HCT116 (cell line): Measurements from ENCODE around the gene WWOX. TPM values are rescaled to one million over a fixed set of nuclear protein-coding genes. Genes with fewer than 3 reads are reported as not detected.

Experiments
- ATAC-seq: fragments of 200-7000 bp; cut with Tn5 transposase; 2 replicates; pipeline ENCODE4 v1.9.1; 2020; ENCODE audit warnings: mild to moderate bottlenecking, moderate library complexity
- BruUV-seq: library from RNA; stranded (reverse); fragments of 400-500 nt; replicated peaks from 2 replicates; lab custom pipeline; 2021; lab: Mats Ljungman, UMichigan
- CTCF ChIA-PET: fragments of 300-600 bp; sonication (Branson Sonifier 250); formaldehyde crosslinking; loops from one replicate; lab custom pipeline; 2021; ENCODE audit warnings: antibody characterized with exemption; lab: Charles Lee
- POLR2A ChIA-PET: fragments of 300-600, 350-600 bp; sonication (Branson Sonifier 250); formaldehyde crosslinking; loops from one replicate; lab custom pipeline; 2021; ENCODE audit warnings: antibody characterized with exemption; lab: Charles Lee
- RAD21 ChIA-PET, 2 experiments: fragments of 300-600 bp; sonication (Branson Sonifier 250); formaldehyde crosslinking; loops; one replicate each; lab custom pipeline; 2023; ENCODE audit warnings: low total read pairs in 2 of 2; ENCODE audit not compliant: uncharacterized antibody in 2 of 2, unreplicated experiment in 2 of 2, low non-redundant PET in 1 of 2; lab: Charles Lee
- DNase-seq: peaks from one replicate; pipeline ENCODE4 v3.0.0-alpha.2; 2010; ENCODE audit warnings: low read depth, low spot score
- H2AFZ ChIP-seq: fragments of 200-600 bp; shearing (Covaris generic), sonication (generic); 2 replicates; pipeline ENCODE4 v1.6.1; 2017; ENCODE audit warnings: low read depth, mixed run types, mixed read lengths, antibody characterized with exemption, low read length; ENCODE audit not compliant: poor library complexity, severe bottlenecking
- H3K27ac ChIP-seq: 2 replicates; pipeline ENCODE4 v1.5.1; 2012; ENCODE audit warnings: low read depth, low read length
- H3K27me3 ChIP-seq: fragments of 200-600 bp; sonication (generic); 2 replicates; pipeline ENCODE4 v1.6.1; 2016; ENCODE audit warnings: mixed run types, low read length, mixed read lengths; ENCODE audit not compliant: insufficient read depth
- H3K36me3 ChIP-seq, 2 experiments: fragments of 200-500 bp in 1 of 2; fragments of 200-600 bp in 1 of 2; sonication (Bioruptor generic) in 1 of 2; sonication (generic) in 1 of 2; 2 replicates each; pipeline versions ENCODE4 v1.5.1 to v1.6.1; 2014 to 2016; ENCODE audit warnings: low read length in 2 of 2, inconsistent platforms in 1 of 2, mixed read lengths in 1 of 2, mixed run types in 1 of 2; ENCODE audit not compliant: insufficient read depth in 2 of 2, control insufficient read depth in 1 of 2
- H3K4me1 ChIP-seq, 2 experiments: fragments of 200-600 bp in 1 of 2; sonication (generic) in 1 of 2; 2 replicates each; pipeline versions ENCODE4 v1.5.1 to v1.6.1; 2012 to 2017; ENCODE audit warnings: low read length in 2 of 2, inconsistent platforms in 1 of 2, mild to moderate bottlenecking in 1 of 2, mixed read lengths in 1 of 2, mixed run types in 1 of 2, moderate library complexity in 1 of 2; ENCODE audit not compliant: insufficient read depth in 2 of 2, control insufficient read depth in 1 of 2
- H3K4me2 ChIP-seq: fragments of 200-600 bp; sonication (generic); 2 replicates; pipeline ENCODE4 v1.6.1; 2017; ENCODE audit warnings: mixed run types, low read length, mixed read lengths
- H3K4me3 ChIP-seq, 2 experiments: fragments of 200-600 bp in 1 of 2; sonication (generic) in 1 of 2; replicated peaks in 1 of 2; 2 replicates each; pipeline ENCODE4 v1.5.1; 2011 to 2016; ENCODE audit warnings: low read length in 2 of 2, control low read depth in 1 of 2, low read depth in 1 of 2, mild to moderate bottlenecking in 1 of 2, mixed read lengths in 1 of 2, mixed run types in 1 of 2
- H3K79me2 ChIP-seq: fragments of 200-600 bp; sonication (generic); 2 replicates; pipeline ENCODE4 v1.6.1; 2017; ENCODE audit warnings: mild to moderate bottlenecking, mixed run types, low read length, moderate library complexity, mixed read lengths; ENCODE audit not compliant: insufficient read depth
- H3K9ac ChIP-seq: fragments of 200-600 bp; sonication (generic); 2 replicates; pipeline ENCODE4 v1.6.1; 2016; ENCODE audit warnings: low read length, mixed read lengths
- H3K9me2 ChIP-seq: fragments of 200-600 bp; sonication (generic), shearing (Covaris generic); 2 replicates; pipeline ENCODE4 v1.6.1; 2017; ENCODE audit warnings: mixed run types, mild to moderate bottlenecking, moderate library complexity; ENCODE audit not compliant: insufficient read depth
- H3K9me3 ChIP-seq, 2 experiments: fragments of 200-500 bp in 1 of 2; fragments of 200-600 bp in 1 of 2; sonication (Bioruptor generic) in 1 of 2; sonication (generic) in 1 of 2; 2 replicates each; pipeline ENCODE4 v1.6.1; 2014 to 2017; ENCODE audit warnings: low read length in 2 of 2, mixed read lengths in 2 of 2, inconsistent platforms in 1 of 2, low read depth in 1 of 2, mild to moderate bottlenecking in 1 of 2, mixed run types in 1 of 2, moderate library complexity in 1 of 2; ENCODE audit not compliant: control insufficient read depth in 1 of 2, insufficient read depth in 1 of 2
- H4K20me1 ChIP-seq: fragments of 200-600 bp; sonication (generic), shearing (Covaris generic); 2 replicates; pipeline ENCODE4 v1.6.1; 2017; ENCODE audit warnings: mixed run types, mild to moderate bottlenecking, moderate library complexity; ENCODE audit not compliant: insufficient read depth
- CTCF ChIP-seq, 3 experiments: fragments of 200-600 bp in 1 of 3; sonication (generic) in 1 of 3; IDR thresholded peaks in 2 of 3; conservative IDR thresholded peaks in 1 of 3; 2 replicates each; pipeline ENCODE4 v1.5.1; 2012 to 2017; ENCODE audit warnings: low read depth in 2 of 3, low read length in 2 of 3, antibody characterized with exemption in 1 of 3, borderline replicate concordance in 1 of 3, control low read depth in 1 of 3, mild to moderate bottlenecking in 1 of 3, mixed read lengths in 1 of 3, mixed run types in 1 of 3, moderate library complexity in 1 of 3; ENCODE audit not compliant: insufficient read depth in 1 of 3
- ELF1 ChIP-seq: IDR thresholded peaks from 2 replicates; pipeline ENCODE4 v1.6.1; 2012; ENCODE audit warnings: low read depth, borderline replicate concordance
- EZH2phosphoT487 ChIP-seq: fragments of 200-600 bp; IDR thresholded peaks from 2 replicates; pipeline ENCODE4 v1.6.1; 2018; ENCODE audit warnings: antibody characterized with exemption, borderline replicate concordance
- FOSL1 ChIP-seq: IDR thresholded peaks from 2 replicates; pipeline ENCODE4 v1.6.1; 2012; ENCODE audit warnings: low read depth
- POLR2A ChIP-seq: IDR thresholded peaks from 2 replicates; pipeline ENCODE4 v1.7.0; 2011; ENCODE audit warnings: borderline replicate concordance; ENCODE audit not compliant: insufficient read depth, insufficient read length; ENCODE audit errors: extremely low read depth
- POLR2AphosphoS5 ChIP-seq: IDR thresholded peaks from 2 replicates; pipeline ENCODE4 v1.6.1; 2011; ENCODE audit warnings: mild to moderate bottlenecking, low read depth, low read length, moderate library complexity
- RAD21 ChIP-seq: IDR thresholded peaks from 2 replicates; pipeline ENCODE4 v1.6.1; 2012; ENCODE audit warnings: low read depth, mild to moderate bottlenecking
- YY1 ChIP-seq: IDR thresholded peaks from 2 replicates; pipeline ENCODE4 v1.6.1; 2011; ENCODE audit warnings: low read length, low read depth, moderate library complexity, mild to moderate bottlenecking; ENCODE audit not compliant: insufficient replicate concordance; ENCODE audit errors: extremely low read depth
- ZBTB33 ChIP-seq: IDR thresholded peaks from 2 replicates; pipeline ENCODE4 v1.6.1; 2011; ENCODE audit warnings: mild to moderate bottlenecking, low read length, moderate library complexity; ENCODE audit not compliant: insufficient replicate concordance; ENCODE audit errors: extremely low read depth
- intact Hi-C: fragments of 100-400 bp; cut with micrococcal nuclease; formaldehyde crosslinking; loops from 2 replicates; pipeline ENCODE4 v1.10.0; 2022
- total RNA-seq: library from RNA; stranded (reverse); gene quantifications from one replicate; pipeline ENCODE4 v1.2.1, GENCODE V29; 2021; ENCODE audit not compliant: unreplicated experiment

The WWOX gene
- total RNA-seq, 1 experiment from 2014 or later = 13.7 TPM

GRCh38 chr16:78264642-78265041 is 165.2 kb downstream of the WWOX start:
- POLR2A ChIA-PET = no interaction called here

GRCh38 chr16:78269256-78269655 is 169.8 kb downstream of the WWOX start:
- ChIA-PET RAD21 (no interaction called here), POLR2A (no interaction called here), CTCF (no interaction called here)
- H2AFZ ChIP-seq = no peak overlapping the region
- H3K27me3 ChIP-seq = no peaks in the 10 kb centered on the region
- H3K4me1 ChIP-seq = no peaks in the 10 kb centered on the region
- H3K27ac ChIP-seq = no peak overlapping the region
- no peak for ATAC-seq
- no peak for TF ChIP-seq FOSL1
- TF ChIP-seq CTCF (IDR thresholded peaks at IDR 0.05 in 2 of 3, conservative IDR thresholded peaks at IDR 0.05 in 1 of 3; ENCODE audit: borderline replicate concordance in 1 of 3, insufficient read depth in 1 of 3, low read depth in 2 of 3, low read length in 2 of 3) = no peak
- TF ChIP-seq POLR2AphosphoS5 = no peak
- TF ChIP-seq EZH2phosphoT487 = no peak
- TF ChIP-seq RAD21 = no peak
- TF ChIP-seq ELF1 = no peak
- no peak for TF ChIP-seq POLR2A
- intact Hi-C loops = no loop called here
- H3K4me2 ChIP-seq = no peak overlapping the region
- no peak overlapping the region for H3K4me3 ChIP-seq
- H3K9ac ChIP-seq = no peak overlapping the region
- DNase-seq = no peak
- H3K79me2 ChIP-seq = no peaks in the 10 kb centered on the region
- H3K36me3 ChIP-seq = no peaks in the 10 kb centered on the region
- H4K20me1 ChIP-seq = no peaks in the 10 kb centered on the region
- H3K9me3 ChIP-seq = no peaks in the 10 kb centered on the region
- no TSS peak for BruUV-seq
- H3K9me2 ChIP-seq = no peaks in the 10 kb centered on the region

More at GRCh38 chr16:78264642-78265041, 165.2 kb downstream of the WWOX start:
- H4K20me1 ChIP-seq = no peaks in the 10 kb centered on the region
- no peak overlapping the region for H3K4me3 ChIP-seq
- no peak overlapping the region for H3K27ac ChIP-seq
- intact Hi-C loops = no loop called here
- no peaks in the 10 kb centered on the region for H3K9me3 ChIP-seq
- H3K9me2 ChIP-seq = no peaks in the 10 kb centered on the region
- TF ChIP-seq YY1 (no peak), ZBTB33 (no peak)
- TF ChIP-seq, all 23 proteins: peak for 0
- no TSS peak for BruUV-seq
- ATAC-seq (no peak), DNase-seq (no peak)
- ChIA-PET CTCF (no interaction called here), RAD21 (no interaction called here)
- Histone ChIP-seq H3K79me2 (no peaks in the 10 kb centered on the region), H3K36me3 (no peaks in the 10 kb centered on the region), H3K4me1 (no peaks in the 10 kb centered on the region), H2AFZ (no peak overlapping the region), H3K27me3 (no peaks in the 10 kb centered on the region), H3K4me2 (no peak overlapping the region), H3K9ac (no peak overlapping the region)
